Left renal cortex interstitium (tissue), 4 donors: ENCODE results near the gene SRSF8. TPM values are rescaled to one million over a fixed set of nuclear protein-coding genes. Genes with fewer than 3 reads are reported as not detected.

Experiments used
- DNase-seq, 4 donors: peaks; one replicate each; pipeline ENCODE4 v3.0.0-alpha.2; 2013; ENCODE audit warnings: low read depth in 4 of 4, low spot score in 2 of 4, missing footprints in 1 of 4
- polyA plus RNA-seq, 4 donors: library from polyadenylated mRNA; unstranded; fragments of 120-200 nt; gene quantifications; one replicate each; pipeline ENCODE4 v1.2.1, GENCODE V29; 2013; ENCODE audit not compliant: insufficient read length in 4 of 4

Gene SRSF8
- polyA plus RNA-seq, 4 donors, result 55.8 to 72.4 (median 64.6) TPM

DNA sequence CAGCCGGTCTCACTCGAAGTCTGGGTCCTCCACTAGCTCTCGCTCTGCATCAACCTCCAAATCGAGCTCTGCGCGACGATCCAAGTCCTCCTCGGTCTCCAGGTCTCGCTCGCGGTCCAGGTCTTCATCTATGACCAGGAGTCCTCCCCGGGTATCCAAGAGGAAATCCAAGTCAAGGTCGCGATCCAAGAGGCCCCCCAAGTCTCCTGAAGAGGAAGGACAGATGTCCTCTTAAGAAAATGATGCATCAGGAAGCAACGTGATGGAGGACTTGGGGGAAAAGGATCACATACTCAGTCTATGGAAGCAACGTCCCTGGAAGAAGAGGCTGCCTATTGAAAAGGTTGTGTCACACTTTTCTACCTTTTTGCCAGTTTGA lies 1.1 kb downstream of the SRSF8 start:
- DNase-seq, result peak in 3 of 4 donors; percentile 52 to 76 (median 54)

DNA sequence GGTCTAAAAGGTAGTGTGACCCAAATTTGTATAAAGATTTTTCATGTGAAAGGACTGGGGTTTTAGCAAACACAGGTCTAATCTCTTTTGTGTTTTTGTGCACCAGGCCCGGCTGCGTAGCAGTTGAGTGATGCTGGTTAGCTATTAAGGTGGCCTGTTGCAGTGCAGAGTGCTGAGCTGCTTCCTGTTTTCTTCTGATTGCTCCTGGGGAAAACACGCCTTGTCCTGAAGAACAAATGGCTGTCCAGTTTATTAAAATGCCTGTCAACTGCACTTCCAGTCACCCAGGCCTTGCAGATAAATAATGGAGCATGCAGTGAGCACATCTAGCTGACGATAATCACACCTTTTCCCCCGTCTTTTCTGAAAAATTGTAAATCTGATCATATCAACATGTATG lies 1.8 kb downstream of the SRSF8 start:
- DNase-seq, result peak; percentile 75 to 92 (median 82)

DNA sequence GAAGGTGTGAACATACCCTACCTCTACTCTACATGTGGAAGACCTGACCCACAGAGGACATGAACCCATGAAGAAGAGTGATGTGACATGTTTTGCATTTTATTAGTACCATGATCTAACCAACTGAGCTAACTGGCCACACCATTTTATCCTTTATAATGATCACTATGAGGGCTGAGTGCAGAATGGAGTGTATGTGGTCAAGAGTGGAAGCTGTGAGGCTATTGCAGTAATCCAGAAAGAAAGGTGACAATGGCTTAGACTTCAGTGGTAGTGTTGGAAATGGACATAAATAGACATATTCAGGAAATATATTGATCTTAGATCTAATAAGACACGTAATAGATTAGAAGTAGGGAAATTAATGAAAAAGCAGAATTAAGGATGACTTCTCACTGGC lies 3.8 kb downstream of the SRSF8 start:
- DNase-seq, result no peak

DNA sequence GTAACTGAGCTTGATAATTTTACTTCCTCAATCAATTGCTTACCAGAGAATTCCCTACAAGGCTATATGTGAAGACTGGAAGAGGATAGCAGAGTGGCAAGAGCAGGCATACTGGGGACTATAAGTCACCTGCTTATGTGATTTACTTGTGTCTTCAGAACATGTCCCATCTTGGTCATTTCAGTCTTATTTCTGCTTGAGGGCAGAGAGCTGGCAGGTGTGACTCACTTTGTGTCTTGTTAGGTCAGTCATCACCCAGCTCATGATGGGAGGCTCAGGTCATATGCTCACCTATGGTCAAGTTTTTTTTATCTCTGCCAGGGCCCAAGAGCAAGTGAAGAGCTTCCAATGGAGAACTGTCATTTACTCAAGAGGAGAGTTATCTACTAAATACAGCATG lies 6.2 kb downstream of the SRSF8 start:
- DNase-seq, result no peak

DNA sequence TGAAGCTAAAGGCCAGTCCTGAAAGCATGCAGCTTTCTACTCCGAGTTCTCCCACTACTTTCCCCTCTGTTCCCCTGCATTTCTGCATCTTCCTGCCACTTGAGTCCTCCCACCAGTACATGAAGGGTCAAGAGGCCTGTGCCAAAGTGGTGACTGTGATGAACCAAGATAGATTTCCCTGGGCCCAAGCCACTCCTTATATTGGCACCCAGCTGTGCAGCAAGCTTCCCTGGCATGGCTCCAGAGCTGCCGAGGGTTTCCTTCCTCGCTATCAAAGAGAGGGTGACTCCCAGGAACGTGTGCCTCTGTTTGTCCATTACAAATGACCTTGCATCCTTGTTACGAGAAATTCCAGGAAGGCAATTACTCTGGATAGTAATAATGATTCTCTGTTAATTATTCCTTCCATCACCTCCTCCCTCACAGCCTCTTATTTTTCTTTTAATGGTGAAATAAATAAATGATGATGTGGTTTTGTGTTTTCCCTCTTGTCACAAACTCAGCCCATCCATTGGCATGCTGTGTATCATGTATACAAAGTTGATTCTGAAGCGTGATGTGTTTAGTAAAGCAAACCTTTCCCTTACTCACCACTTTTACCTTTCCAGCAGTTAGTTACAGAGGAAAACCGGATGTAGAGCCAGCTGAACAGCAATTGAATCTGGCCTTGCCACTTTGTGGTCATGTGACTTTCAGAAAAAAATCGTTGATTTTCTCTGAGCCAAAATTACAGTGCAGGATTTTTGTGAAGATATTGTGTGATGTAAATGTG lies 8.3 kb downstream of the SRSF8 start:
- DNase-seq, result no peak

DNA sequence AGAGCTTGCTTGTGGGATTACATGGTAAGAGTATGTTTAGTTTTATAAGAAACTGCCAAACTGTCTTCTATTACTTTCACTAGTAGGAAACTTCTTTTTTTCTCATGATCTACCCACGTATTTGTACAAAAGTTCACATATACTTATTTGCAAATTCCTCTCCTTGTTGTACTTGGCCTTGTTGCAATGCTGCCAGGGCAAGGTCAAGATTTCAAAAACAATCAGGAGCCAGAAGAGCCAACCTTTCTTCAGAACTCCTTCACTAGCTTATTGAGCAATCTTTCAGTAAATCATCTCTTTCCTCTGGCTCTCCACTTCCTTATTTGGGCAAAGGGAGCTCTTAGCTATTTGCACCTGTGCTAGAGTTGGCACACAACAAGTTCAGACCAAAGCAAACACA lies 9.7 kb downstream of the SRSF8 start:
- DNase-seq, result no peak

DNA sequence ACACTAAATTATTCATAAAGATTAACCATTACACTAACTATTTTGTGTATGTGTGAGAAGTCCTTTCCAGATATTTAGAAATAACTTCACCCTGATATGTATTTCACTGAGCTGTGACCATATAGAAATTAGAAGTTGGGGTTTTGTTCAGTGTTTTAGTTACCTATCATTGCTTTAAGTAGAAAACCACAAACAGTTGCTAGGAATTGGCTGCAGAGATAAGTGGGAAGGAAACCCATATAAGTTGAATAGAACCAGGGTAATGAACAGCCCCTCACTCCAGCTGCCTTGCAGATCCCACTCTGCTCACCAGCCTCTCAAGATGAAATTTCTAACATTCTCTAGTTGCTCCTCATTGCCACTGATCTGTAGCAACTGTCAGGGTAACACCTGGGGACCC lies 10.3 kb downstream of the SRSF8 start:
- DNase-seq, result no peak

DNA sequence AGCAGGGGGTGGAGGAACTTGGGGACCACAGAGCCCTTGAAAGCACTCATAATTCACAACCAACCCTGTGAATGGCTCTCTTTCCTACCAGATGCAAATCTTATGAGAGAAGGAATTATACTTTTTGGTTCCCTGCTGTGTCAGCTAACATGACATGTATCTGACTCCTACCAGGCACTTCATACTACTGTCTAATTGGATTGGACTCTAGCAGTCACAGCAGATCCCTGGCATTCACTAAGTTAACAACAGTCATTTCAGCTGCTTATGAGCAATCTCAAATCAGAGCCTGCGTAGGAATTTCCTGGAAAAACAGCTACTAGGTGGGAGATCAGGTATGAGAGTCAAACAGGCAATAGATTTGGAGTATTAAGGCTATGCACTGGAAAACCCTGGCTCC lies 11.8 kb downstream of the SRSF8 start:
- DNase-seq, result no peak

DNA sequence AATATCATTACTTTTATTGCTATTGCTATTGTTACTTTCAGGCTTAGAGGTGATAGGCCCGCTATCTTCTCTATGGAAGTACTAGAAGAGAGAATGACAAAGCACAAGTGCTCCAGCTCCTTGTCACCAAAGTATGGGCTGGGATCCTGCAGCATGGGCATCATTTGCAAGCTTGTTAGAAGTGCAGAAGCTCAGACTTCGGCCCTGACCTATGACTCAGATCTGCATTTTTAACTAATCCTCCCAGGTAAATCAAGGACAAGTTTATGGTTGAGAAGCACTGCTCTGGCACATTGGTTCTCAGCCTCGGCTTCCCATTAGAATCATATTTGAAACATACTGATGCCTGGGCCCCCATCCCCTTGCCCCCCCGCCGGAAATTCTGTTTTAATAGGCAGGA lies 14.3 kb downstream of the SRSF8 start:
- DNase-seq, result no peak

DNA sequence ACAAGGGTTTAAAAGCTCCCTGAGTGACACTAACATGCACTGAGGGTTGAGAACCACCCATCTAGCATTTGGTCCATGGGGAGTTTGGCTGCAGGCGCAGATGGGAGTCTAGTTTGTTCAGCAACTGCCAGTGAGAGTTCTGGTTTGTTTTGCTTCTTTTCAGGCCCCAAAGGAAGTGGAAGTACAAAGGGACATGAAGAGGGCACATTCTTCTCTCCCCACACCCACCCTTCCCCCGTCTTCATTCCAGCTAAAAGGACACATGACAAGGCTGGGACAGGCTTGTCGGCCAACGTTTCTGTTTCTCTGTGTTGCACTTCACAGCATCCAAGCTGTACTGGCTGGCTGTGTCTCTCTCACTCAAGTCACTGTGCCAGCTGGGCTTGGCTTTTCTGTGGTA lies 14.7 kb downstream of the SRSF8 start:
- no peak for DNase-seq

DNA sequence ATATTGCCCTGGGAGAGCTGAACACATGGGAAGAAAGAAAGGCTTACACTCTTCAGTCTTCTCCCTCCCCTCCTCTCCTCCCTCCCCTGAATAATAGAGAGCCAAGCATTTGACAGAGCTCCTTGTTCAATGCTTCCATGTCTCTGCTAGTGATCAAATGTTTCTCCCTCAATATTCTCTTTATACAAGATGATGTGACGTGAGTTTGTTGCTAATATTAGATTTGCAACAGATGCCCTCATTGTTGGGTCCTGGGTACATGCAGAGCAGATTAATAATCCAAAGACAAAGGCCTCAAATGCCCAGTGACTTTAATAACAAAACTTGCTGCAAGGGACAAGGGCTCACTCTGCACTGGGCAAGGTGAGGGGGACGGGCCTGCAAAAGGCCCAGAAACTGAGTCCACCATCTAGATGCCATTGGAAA lies 15.9 kb downstream of the SRSF8 start:
- no peak for DNase-seq

DNA sequence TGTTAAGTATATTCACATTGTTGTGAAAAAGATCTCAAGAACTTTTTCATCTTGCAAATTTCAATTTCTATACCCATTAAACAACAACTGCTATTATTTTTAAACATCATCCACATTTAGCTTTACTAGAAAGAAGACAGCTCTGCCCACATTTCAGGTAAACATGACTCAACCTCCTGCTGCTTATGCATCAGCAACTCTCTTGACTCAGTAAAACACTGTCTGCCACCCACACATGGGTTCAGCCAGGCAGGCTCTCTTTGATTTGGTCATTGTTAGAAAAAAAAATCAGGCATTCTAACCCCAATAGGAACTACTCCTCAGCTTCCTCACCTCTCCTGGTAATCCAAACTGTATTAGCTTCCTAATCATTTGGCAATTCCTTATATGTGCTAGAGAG lies 17.8 kb downstream of the SRSF8 start:
- DNase-seq, result no peak

DNA sequence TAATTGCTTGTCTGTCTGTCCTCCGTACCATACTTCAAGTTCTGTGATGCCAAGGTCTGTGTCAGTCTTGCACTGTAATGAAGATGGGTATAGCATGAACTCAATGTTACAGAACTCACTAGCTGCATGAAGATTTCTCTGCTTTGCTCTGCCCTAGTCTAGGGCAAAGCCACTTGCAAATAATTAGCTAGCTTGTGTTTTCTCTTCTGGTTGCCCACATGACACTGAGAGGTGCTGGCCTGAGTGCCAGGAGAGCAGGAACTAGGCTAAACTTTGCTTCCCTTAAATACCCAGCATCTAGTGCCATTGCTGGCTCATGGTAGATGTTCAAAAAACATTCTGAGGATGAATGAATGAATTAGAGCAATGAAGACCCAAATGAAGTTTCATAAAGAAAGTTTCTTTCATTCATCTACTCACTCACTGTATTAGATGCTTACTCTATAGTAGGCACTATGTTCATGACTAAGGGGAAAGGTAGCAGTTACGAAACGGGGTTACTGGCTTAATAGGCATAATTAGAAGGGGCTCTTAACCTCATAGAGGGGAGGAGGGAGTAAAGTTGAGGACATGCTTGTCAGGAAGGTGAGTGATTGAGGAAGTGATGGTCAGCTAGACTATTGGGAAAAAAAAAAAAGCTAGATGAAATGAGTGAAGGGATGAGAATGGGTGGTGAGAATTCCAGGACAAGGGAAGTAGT lies 18.5 kb downstream of the SRSF8 start:
- DNase-seq, result no peak

DNA sequence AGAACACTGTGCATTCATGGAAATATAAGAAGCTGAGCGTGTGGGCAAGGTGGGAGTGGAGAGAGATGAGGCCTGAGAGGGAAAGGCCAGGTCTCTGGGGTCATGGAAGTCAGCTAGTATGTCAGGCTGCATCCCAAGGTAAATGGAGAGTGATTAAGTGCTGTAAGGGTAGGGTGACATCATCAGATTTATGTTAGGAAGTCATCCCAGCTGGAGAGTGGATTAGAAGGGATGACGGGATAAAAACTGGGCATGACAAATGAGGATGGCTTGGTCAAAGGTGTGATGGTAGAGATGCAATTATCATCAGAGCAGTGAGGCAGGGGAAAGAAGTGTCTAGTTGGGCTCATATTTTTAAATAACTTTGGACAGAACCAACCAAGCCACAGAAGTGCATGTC lies 19.4 kb downstream of the SRSF8 start:
- DNase-seq, result no peak

DNA sequence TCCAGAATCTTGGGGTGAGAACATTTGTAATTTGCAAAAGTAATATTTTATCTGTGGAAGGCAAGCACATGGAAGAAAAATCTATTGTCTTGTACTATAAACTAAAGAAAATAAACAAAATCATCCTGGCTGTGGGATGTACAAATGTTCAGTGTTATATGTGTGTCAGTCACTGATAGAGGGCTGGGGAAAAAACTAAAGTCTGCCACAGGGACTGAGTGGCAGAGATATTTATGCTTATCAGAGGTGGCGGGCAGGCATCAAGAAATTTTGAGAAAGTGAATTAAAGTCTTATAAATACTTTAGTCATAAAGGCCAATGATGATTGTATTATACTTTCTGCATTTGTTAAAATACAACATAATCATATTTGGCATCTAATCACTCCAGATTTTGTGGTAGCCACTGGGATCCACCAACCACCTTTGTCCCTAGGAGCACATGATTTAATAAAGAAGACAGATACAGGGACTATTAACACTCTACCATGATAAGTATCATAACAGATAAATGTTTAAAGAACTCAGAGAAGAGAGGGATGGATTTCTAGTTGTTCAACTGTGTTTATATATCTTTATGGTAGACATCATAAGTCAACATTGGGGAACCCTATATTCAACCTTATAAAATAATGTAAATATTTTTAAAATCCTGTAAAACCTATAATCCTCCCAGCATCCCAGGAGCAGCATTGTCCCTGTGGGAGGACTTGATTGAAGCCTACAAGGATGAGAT lies 20.3 kb downstream of the SRSF8 start:
- no peak for DNase-seq

DNA sequence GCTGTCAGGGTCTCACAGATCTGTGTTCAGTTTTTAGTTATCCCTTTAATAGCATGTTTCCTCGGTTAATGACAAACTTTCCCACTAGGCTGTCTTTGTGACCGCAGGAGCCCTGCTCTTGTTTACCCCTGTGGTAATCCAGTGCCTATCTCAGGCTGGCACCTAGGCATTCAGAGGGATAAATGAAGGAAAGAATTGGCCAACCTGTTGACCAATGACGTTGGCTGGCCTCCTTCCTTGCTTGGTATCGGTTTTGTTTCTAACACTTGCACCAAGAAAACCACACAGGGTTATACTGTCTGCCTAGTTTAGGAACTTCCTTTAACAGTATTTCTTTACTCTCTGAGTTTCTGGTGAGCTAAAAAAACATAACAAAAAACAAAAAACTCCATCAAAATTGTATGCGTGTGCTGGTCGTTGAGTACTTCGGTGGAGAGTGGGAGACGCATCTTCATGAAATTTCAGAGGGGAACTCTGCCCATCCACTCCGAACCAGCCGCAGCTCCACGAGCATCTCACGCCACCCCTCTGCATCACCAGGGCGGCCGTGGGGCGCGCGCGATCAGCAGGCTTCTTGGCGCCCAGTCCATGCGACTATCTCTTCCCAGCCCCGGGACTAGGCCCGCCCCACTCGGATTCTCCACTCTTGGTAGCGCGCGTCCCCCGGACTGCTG lies 22.4 kb downstream of the SRSF8 start:
- peak in 1 of 4 donors; percentile 59 for DNase-seq

DNA sequence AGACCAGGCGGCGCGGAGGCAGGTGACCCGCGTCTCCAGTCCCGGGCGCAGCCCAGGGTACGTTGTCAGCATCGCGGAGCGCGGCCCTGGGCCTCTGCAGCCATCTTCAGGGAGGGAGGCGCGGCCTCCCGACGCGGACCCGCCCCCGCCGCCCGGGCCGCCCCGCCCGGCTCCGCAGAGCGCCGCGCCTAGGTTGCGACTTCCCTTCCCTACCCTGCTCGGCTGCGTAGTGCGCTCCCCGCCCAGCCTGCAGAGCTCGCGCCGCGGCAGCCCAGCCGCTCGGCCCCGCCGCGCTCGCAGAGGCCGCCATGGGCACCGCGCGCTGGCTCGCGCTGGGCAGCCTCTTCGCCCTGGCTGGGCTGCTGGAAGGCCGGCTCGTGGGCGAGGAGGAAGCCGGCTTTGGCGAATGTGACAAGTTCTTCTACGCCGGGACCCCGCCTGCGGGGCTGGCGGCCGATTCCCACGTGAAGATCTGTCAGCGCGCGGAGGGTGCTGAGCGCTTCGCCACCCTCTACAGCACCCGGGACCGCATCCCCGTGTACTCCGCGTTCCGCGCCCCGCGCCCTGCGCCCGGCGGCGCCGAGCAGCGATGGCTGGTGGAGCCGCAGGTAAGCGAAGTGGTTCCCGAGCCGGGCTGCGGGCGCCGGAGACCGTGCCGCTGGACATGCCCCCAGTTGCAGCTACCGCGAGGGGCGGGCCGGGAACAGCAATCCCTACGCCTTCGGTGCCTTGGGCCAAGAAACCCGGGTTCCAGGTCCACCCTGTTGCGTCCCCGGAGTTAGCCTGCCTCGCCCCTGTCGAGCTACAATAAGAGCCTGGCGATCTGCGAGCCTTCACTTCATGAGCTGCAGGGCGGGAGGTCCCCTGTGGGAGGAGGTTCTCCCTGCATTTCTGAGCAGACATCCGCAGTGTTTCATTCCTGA lies 23.2 kb downstream of the SRSF8 start, which contains the start of gene ENDOD1:
Gene ENDOD1 (plus strand): TSS at position 227 of the 923 bp plus-strand sequence. CDS start 82 bp downstream, at position 309.
- peak; percentile 56 to 72 (median 70) for DNase-seq

DNA sequence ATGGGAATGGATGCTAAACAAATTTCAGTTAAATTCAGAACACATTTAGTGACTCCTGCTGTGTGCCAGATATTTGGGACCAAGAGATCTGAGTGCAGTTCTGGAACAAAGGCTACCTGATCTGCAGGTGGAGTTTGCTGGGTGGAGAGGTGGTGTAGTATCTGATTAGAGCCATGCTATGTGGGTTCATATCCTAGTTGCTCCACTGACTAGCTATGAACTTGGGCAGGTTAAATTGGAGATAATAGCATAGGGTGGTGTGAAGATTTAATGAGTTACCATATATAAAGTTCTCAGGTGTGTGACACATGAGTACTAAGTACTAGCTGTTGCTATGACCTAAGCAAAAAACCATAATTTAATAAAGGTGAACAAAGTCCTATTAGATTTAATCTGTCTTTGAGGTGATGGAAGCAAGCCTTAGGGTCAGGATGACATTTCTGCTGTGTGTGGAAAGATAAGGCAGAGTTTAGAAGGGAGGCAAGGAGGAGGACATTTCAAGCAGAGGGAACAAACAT lies 25.0 kb downstream of the SRSF8 start:
- no peak for DNase-seq

DNA sequence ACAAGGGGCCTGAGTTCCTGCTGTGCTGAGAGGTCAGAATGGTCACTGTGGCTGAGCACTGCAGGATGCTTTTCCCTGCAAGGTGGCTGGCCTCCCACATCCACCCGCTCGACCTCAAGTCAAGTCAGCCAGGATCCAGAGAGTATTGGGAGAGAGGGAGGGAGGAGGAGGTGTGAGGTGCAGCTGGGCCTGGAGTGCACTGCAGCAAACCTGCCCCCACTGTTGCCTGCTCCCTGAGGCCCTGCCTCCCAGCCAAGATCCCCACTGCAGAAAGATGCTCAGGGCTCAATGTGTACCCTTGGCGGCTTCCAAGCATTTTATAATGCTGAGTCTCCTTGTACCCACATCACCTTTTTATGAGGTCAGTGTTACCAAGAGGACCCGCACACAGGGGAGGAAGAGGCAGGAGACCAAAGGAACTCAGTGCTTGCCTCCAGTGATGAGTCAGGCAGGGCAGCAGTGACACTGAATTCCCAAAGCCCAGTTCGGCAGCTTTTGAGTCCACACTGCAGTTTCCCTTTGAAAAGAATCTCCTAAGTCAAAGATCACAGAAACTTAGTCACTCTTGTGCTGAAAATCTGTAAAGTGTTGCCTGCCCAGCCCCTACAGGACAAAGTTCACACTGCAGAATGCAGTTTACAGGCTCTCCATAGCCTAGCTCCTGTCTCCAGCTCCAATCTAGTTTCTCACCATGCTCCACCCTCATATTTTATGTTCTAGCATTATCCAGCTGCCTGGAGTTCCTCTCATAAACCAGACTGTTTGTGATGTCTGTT lies 26.0 kb downstream of the SRSF8 start:
- no peak for DNase-seq
